GM19463 (cell line): Measurements from ENCODE around the gene KRT8.
"Not testable (repeated sequence)": the region's sequence is repeated elsewhere in the genome, so short reads cannot be mapped to it uniquely, and the experiment has no call there.

Experiments used
- ATAC-seq: cut with Tn5 transposase; IDR thresholded peaks from one replicate; pipeline ENCODE4 v1.9.1; 2021; ENCODE audit warnings: mild to moderate bottlenecking, moderate library complexity; ENCODE audit not compliant: unreplicated experiment

KRT8 gene

GRCh38 chr12:52876372-52876771 lies 28.5 kb downstream of the KRT8 start:
- no peak for ATAC-seq

- ATAC-seq: no peak
Measured at GRCh38 chr12:52874573-52875435, 30.1 kb downstream of the KRT8 start.

GRCh38 chr12:52873832-52874572 lies 30.9 kb downstream of the KRT8 start:
- ATAC-seq: peak; percentile 57

- no peak for ATAC-seq
Measured at GRCh38 chr12:52873513-52873831, 31.4 kb downstream of the KRT8 start.

GRCh38 chr12:52872644-52873389 lies 32.1 kb downstream of the KRT8 start:
- ATAC-seq: no peak

GRCh38 chr12:52871291-52872039 lies 33.4 kb downstream of the KRT8 start:
- ATAC-seq: no peak

- peak; percentile 61 for ATAC-seq
Measured at GRCh38 chr12:52870361-52871290, 34.2 kb downstream of the KRT8 start.

GRCh38 chr12:52867642-52868041 lies 37.2 kb downstream of the KRT8 start:
- no peak for ATAC-seq

GRCh38 chr12:52867152-52867551 lies 37.7 kb downstream of the KRT8 start:
- ATAC-seq: no peak

GRCh38 chr12:52865090-52865944 lies 39.6 kb downstream of the KRT8 start:
- ATAC-seq: no peak

GRCh38 chr12:52862023-52862422 lies 42.9 kb downstream of the KRT8 start:
- no peak for ATAC-seq

GRCh38 chr12:52861511-52861910 lies 43.4 kb downstream of the KRT8 start:
- ATAC-seq: no peak

- no peak for ATAC-seq
Measured at GRCh38 chr12:52860102-52860823, 44.6 kb downstream of the KRT8 start.

GRCh38 chr12:52857500-52857899 lies 47.4 kb downstream of the KRT8 start:
- no peak for ATAC-seq

- ATAC-seq: no peak
Measured at GRCh38 chr12:52856787-52857186, 48.1 kb downstream of the KRT8 start.

GRCh38 chr12:52856077-52856476 lies 48.8 kb downstream of the KRT8 start:
- not testable (repeated sequence) for ATAC-seq

- ATAC-seq: no peak
Measured at GRCh38 chr12:52851787-52852186, 53.1 kb downstream of the KRT8 start.

GRCh38 chr12:52850681-52851080 lies 54.2 kb downstream of the KRT8 start:
- no peak for ATAC-seq
